NCI-H446 (cell line): ENCODE measurements around the gene FANCB.
A peak's percentile ranks its signal among the peaks of the same experiment; 100 is the strongest.

Experiments
- DNase-seq, 2 experiments: peaks; one replicate each; lab custom pipeline; 2025; lab: John Stamatoyannopoulos, UW

The FANCB gene

GRCh38 chrX:14872851-14873675 lies at the start of gene FANCB, which contains the start of gene MOSPD2:
TSS of gene FANCB (minus strand) at chrX:14873069. CDS start at chrX:14865510, 7,559 bp downstream.
TSS of gene MOSPD2 (plus strand) at chrX:14873421. CDS start at chrX:14873529, 108 bp downstream.
- DNase-seq: peak; percentile 82 to 96

GRCh38 chrX:14922437-14922836 lies 49.6 kb upstream of the FANCB start:
- no peak for DNase-seq

GRCh38 chrX:14920196-14920595 lies 47.3 kb upstream of the FANCB start:
- DNase-seq: no peak

GRCh38 chrX:14919407-14919806 lies 46.5 kb upstream of the FANCB start:
- DNase-seq: no peak

GRCh38 chrX:14916017-14916674 lies 43.3 kb upstream of the FANCB start:
- no peak for DNase-seq

- no peak for DNase-seq
Observed at GRCh38 chrX:14915596-14915995, 42.7 kb upstream of the FANCB start.

GRCh38 chrX:14913241-14913640 lies 40.4 kb upstream of the FANCB start:
- no peak for DNase-seq

GRCh38 chrX:14903891-14904290 lies 31.0 kb upstream of the FANCB start:
- no peak for DNase-seq

- no peak for DNase-seq
Observed at GRCh38 chrX:14902537-14902936, 29.7 kb upstream of the FANCB start.

- no peak for DNase-seq
Observed at GRCh38 chrX:14899607-14900006, 26.7 kb upstream of the FANCB start.

- DNase-seq: no peak
Observed at GRCh38 chrX:14897042-14897441, 24.2 kb upstream of the FANCB start.

- no peak for DNase-seq
Observed at GRCh38 chrX:14896273-14896672, 23.4 kb upstream of the FANCB start.

- DNase-seq: no peak
Observed at GRCh38 chrX:14886252-14886651, 13.4 kb upstream of the FANCB start.

GRCh38 chrX:14884714-14885113 lies 11.8 kb upstream of the FANCB start:
- no peak for DNase-seq

- DNase-seq: no peak
Observed at GRCh38 chrX:14883826-14884225, 11.0 kb upstream of the FANCB start.

GRCh38 chrX:14875624-14876023 lies 2.8 kb upstream of the FANCB start:
- no peak for DNase-seq

GRCh38 chrX:14873676-14874049 lies 794 bp upstream of the FANCB start:
- no peak for DNase-seq

- DNase-seq: peak in 1 of 2 experiments; percentile 2
Observed at GRCh38 chrX:14872355-14872754, 514 bp downstream of the FANCB start.

- no peak for DNase-seq
Observed at GRCh38 chrX:14871767-14872166, 1.1 kb downstream of the FANCB start.

GRCh38 chrX:14865201-14865600 lies 7.7 kb downstream of the FANCB start:
- DNase-seq: no peak

- DNase-seq: no peak
Observed at GRCh38 chrX:14864631-14865030, 8.2 kb downstream of the FANCB start.

GRCh38 chrX:14851526-14851925 lies 21.3 kb downstream of the FANCB start:
- no peak for DNase-seq

GRCh38 chrX:14843666-14844065 lies 29.2 kb downstream of the FANCB start:
- DNase-seq: no peak
